ENCODE measurements around the gene RHBDD2. TPM values are rescaled to one million over a fixed set of nuclear protein-coding genes. Genes with fewer than 3 reads are reported as not detected.
"Not testable (repeated sequence)": the region's sequence is repeated elsewhere in the genome, so short reads cannot be mapped to it uniquely, and the experiment has no call there.

Gene RHBDD2
- total RNA-seq, 2 donors from 2014 or later, result 51.6 to 68.9 TPM

DNA sequence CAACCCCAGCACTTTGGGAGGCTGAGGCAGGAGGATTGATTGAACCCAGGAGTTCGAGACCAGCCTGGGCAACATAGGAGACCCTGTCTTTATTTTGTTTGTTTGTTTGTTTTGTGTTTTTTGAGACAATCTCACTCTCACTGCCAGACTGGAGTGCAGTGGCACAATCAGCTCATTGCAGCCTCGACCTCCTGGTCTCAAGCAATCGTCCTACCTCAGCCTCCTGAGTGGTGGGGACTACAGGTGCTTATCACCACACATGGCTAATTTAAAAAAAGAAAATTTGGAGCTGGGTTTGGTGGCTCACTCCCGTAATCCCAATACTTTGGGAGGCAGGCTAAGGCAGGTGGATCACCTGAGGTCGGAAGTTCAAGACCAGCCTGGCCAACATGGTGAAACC is 34.7 kb upstream of the RHBDD2 start:
- Mint-ChIP-seq H3K27me3 (ENCODE audit: insufficient read depth) (peaks cover 17% of the 10 kb centered on the region), H3K9me3 (no peaks in the 10 kb centered on the region)
- 94 to 95% methylated on average over 4 to 5 of the region's 5 CpGs for WGBS, 2 experiments (ENCODE audit: insufficient coverage in 1 of 2, insufficient read length in 1 of 2)

GRCh38 chr7:75845132-75845531 is 33.7 kb upstream of the RHBDD2 start:
- not testable (repeated sequence) for H3K4me1 Mint-ChIP-seq; H3K9ac ChIP-seq (ENCODE audit: extremely low read depth, low read length, poor library complexity, severe bottlenecking); H3K27ac Mint-ChIP-seq; H3K36me3 Mint-ChIP-seq (ENCODE audit: low read depth); H3K27ac ChIP-seq (ENCODE audit: low read depth, low read length); H3K9me3 ChIP-seq (ENCODE audit: control insufficient read depth, low read length); DNase-seq; H3K4me3 ChIP-seq (ENCODE audit: low read length); H3K9me3 Mint-ChIP-seq; H3K4me3 Mint-ChIP-seq; H3K27me3 ChIP-seq (ENCODE audit: control insufficient read depth, insufficient read depth, low read length, poor library complexity, severe bottlenecking); H3K4me1 ChIP-seq (ENCODE audit: control insufficient read depth, insufficient read depth, low read length); H3K36me3 ChIP-seq (ENCODE audit: control insufficient read depth, insufficient read depth, low read length)
- peaks cover 20% of the 10 kb centered on the region for H3K27me3 Mint-ChIP-seq (ENCODE audit: insufficient read depth)
- 80 to 95% methylated on average over 2 to 6 of the region's 6 CpGs for WGBS, 2 experiments (ENCODE audit: insufficient coverage in 1 of 2, insufficient read length in 1 of 2)

More for the DNA sequence above, 34.7 kb upstream of the RHBDD2 start:
- H3K9ac ChIP-seq (ENCODE audit: extremely low read depth, low read length, poor library complexity, severe bottlenecking), result no peak overlapping the region
- no peak overlapping the region for H3K27ac Mint-ChIP-seq
- no peak overlapping the region for H3K27ac ChIP-seq (ENCODE audit: low read depth, low read length)
- no peaks in the 10 kb centered on the region for H3K4me1 ChIP-seq (ENCODE audit: control insufficient read depth, insufficient read depth, low read length)
- no peak for DNase-seq
- H3K36me3 ChIP-seq (ENCODE audit: control insufficient read depth, insufficient read depth, low read length), result no peaks in the 10 kb centered on the region
- TF ChIP-seq, protein P1, sequence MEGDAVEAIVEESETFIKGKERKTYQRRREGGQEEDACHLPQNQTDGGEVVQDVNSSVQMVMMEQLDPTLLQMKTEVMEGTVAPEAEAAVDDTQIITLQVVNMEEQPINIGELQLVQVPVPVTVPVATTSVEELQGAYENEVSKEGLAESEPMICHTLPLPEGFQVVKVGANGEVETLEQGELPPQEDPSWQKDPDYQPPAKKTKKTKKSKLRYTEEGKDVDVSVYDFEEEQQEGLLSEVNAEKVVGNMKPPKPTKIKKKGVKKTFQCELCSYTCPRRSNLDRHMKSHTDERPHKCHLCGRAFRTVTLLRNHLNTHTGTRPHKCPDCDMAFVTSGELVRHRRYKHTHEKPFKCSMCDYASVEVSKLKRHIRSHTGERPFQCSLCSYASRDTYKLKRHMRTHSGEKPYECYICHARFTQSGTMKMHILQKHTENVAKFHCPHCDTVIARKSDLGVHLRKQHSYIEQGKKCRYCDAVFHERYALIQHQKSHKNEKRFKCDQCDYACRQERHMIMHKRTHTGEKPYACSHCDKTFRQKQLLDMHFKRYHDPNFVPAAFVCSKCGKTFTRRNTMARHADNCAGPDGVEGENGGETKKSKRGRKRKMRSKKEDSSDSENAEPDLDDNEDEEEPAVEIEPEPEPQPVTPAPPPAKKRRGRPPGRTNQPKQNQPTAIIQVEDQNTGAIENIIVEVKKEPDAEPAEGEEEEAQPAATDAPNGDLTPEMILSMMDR (conservative IDR thresholded peaks at IDR 0.05), result no peak
- no peak overlapping the region for H3K4me3 Mint-ChIP-seq
- no peaks in the 10 kb centered on the region for H3K9me3 ChIP-seq (ENCODE audit: control insufficient read depth, low read length)
- H3K4me1 Mint-ChIP-seq, result no peaks in the 10 kb centered on the region
- no peaks in the 10 kb centered on the region for H3K27me3 ChIP-seq (ENCODE audit: control insufficient read depth, insufficient read depth, low read length, poor library complexity, severe bottlenecking)
- no peak overlapping the region for H3K4me3 ChIP-seq (ENCODE audit: low read length)
- no peaks in the 10 kb centered on the region for H3K36me3 Mint-ChIP-seq (ENCODE audit: low read depth)

DNA sequence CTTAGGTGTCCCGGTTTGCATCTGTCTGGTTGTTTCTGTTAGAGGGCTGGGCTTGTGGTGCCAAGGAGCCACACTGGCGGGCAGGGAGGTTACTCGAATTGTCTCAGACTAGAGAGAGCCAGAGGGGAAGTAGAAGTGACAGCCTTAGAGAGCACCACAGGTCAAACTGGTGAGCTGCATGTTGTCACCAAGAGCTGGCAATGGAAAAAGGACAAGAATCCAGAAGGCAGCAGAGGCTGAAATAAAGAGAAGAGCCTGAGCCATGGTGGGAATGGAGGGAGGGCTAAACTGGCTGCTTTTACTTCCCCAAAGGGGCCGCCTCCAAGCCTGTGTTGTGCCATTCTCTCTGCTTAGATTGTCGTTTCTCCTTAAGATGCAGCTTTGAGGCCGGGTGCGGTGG is 31.1 kb upstream of the RHBDD2 start:
- no peaks in the 10 kb centered on the region for H3K9me3 Mint-ChIP-seq

More for the DNA sequence above, 31.1 kb upstream of the RHBDD2 start:
- Mint-ChIP-seq H3K4me3 (no peak overlapping the region), H3K27ac (no peak overlapping the region), H3K36me3 (ENCODE audit: low read depth) (no peaks in the 10 kb centered on the region), H3K4me1 (no peaks in the 10 kb centered on the region), H3K27me3 (ENCODE audit: insufficient read depth) (peaks cover 20% of the 10 kb centered on the region)
- Histone ChIP-seq H3K9me3 (ENCODE audit: control insufficient read depth, low read length) (no peaks in the 10 kb centered on the region), H3K36me3 (ENCODE audit: control insufficient read depth, insufficient read depth, low read length) (no peaks in the 10 kb centered on the region), H3K27ac (ENCODE audit: low read depth, low read length) (no peak overlapping the region), H3K9ac (ENCODE audit: extremely low read depth, low read length, poor library complexity, severe bottlenecking) (no peak overlapping the region), H3K4me3 (ENCODE audit: low read length) (no peak overlapping the region), H3K27me3 (ENCODE audit: control insufficient read depth, insufficient read depth, low read length, poor library complexity, severe bottlenecking) (no peaks in the 10 kb centered on the region), H3K4me1 (ENCODE audit: control insufficient read depth, insufficient read depth, low read length) (no peaks in the 10 kb centered on the region)
- TF ChIP-seq, protein P1 (conservative IDR thresholded peaks at IDR 0.05), result no peak
- WGBS, 2 experiments (ENCODE audit: insufficient coverage in 1 of 2, insufficient read length in 1 of 2), result 77 to 89% methylated on average over 5 to 7 of the region's 7 CpGs
- no peak for DNase-seq
